Stimulated activated naive CD4-positive, alpha-beta T cell treated with Interleukin-2 at 50 U/mL for 16 hours (primary cell): ENCODE data around the gene FAHD2B.
"Not testable (repeated sequence)": the region's sequence is repeated elsewhere in the genome, so short reads cannot be mapped to it uniquely, and the experiment has no call there.

ENCODE experiments used
- DNase-seq: peaks from one replicate; lab custom pipeline; 2025; lab: John Stamatoyannopoulos, UW

The FAHD2B gene

GRCh38 chr2:97094772-97095611 lies at the start of gene FAHD2B:
TSS of gene FAHD2B (minus strand) at chr2:97094882. CDS start at chr2:97091706, 3,176 bp downstream.
- DNase-seq = peak; percentile 79

DNA sequence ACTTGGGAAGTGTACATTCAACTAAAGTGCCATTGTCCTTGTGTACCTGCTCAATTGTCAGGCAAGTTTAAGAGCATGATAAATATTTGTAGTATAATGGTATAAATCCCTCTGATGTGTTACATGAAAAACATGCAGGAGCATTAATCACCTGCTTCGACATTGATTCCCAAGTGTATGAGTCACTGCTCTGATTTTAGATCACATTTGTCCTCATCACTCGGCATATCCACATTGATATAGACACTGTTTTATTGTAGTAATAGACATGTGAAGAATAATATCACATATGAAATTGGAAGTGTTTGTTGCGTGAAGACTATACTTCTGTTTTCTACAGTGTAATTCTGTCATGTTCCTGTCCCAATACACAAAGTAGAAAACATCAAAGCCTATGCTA lies 49.3 kb upstream of the FAHD2B start:
- DNase-seq = not testable (repeated sequence)

GRCh38 chr2:97129090-97129489 lies 34.4 kb upstream of the FAHD2B start:
- not testable (repeated sequence) for DNase-seq

GRCh38 chr2:97113882-97114255 lies 19.2 kb upstream of the FAHD2B start:
- not testable (repeated sequence) for DNase-seq

GRCh38 chr2:97113050-97113881 lies 18.6 kb upstream of the FAHD2B start, which contains the start of gene ANKRD36:
TSS of gene ANKRD36 (plus strand) at chr2:97113153. CDS start at chr2:97113740, 587 bp downstream.
- not testable (repeated sequence) for DNase-seq

GRCh38 chr2:97112320-97113049 lies 17.8 kb upstream of the FAHD2B start:
- DNase-seq = not testable (repeated sequence)

DNA sequence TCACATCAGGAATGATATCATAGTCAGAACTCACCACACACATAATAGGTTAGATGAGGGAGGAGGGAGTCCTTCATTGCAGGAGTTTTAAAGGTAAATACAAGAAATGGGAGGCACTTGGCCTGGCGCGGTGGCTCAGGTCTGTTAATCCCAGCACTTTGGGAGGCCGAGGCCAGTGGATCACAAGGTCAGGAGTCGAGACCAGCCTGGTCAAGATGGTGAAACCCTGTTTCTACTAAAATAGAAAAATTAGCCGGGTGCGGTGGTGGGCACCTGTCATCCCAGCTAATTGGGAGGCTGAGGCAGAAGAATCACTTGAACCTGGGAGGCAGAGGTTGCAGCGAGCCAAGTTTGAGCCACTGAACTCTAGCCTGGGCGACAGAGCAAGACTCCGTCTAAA lies 16.6 kb upstream of the FAHD2B start:
- DNase-seq = not testable (repeated sequence)

DNA sequence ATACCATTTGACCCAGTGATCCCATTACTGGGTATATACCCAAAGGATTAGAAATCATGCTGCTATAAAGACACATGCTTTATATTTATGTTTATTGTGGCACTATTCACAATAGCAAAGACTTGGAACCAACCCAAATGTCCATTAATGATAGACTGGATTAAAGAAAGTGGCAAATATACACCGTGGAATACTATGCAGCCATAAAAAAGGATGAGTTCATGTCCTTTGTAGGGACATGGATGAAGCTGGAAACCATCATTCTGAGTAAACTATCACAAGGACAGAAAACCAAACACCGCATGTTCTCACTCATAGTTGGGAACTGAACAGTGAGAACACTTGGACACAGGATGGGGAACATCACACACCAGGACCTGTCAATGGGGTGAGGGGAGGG lies 12.2 kb upstream of the FAHD2B start:
- not testable (repeated sequence) for DNase-seq

- DNase-seq = not testable (repeated sequence)
These were observed 4.2 kb upstream of the FAHD2B start for GRCh38 chr2:97098786-97099372.

DNA sequence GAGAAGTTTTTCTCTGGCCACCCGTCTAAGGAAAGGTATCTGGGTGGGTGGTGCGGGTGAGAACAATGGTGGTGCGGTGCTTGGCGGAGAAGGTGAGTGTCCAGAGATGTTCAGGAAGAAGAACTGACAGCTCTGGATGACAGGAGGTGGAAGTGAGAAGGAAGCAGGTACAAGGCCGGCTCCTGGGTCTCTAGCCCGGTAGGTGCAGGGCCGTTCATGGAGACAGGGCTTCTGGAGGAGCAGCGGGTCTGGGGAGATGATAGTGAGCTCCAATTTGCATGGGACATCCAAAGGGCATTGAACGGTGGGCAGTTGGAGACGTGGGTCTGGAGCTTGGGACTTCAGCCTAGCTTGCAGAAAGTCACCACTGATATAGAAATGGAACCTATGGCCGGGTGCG lies 979 bp upstream of the FAHD2B start:
- DNase-seq = no peak

DNA sequence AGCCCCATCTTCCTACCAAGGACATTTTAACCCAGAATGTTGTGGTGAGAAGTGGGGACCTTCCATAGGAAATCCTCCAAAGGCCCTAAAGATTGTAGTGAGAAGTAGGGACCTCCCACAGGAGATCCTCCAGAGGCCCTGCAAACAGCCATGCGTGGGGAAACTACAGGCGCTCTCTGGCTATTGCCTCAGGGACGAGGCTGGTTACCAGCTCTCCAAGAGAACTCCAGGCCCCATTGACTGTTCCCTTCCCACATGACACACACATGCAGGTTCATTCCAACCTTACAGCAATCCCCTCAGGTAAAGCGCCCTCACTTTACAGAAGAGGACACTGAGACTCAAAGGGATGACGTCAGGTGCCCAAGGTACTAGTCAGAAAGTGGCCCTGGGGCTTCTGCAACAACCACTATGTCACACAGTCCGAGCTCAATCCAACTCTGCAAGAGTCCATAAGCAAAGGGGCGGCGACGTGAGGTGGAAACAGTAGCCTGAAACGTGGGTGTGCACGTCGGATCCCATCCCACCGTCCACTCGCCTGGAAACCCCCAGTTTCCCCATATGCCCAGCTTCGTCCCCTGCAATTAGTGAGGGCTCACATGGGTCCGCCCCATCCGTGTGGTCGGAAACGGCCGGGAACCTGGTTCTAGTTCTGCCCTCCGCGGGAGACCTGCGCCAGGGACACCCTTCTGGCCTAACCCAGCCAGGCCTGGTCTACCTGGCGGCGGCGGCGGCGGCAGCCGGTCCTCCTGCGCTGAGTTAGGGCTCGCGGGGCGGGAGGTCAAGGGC lies 505 bp downstream of the FAHD2B start:
- not testable (repeated sequence) for DNase-seq

- DNase-seq = not testable (repeated sequence)
These were observed 1.7 kb downstream of the FAHD2B start for GRCh38 chr2:97092946-97093345.

- DNase-seq = not testable (repeated sequence)
These were observed 6.0 kb downstream of the FAHD2B start for GRCh38 chr2:97088706-97089105.

GRCh38 chr2:97085093-97085492 lies 9.6 kb downstream of the FAHD2B start:
- not testable (repeated sequence) for DNase-seq

DNA sequence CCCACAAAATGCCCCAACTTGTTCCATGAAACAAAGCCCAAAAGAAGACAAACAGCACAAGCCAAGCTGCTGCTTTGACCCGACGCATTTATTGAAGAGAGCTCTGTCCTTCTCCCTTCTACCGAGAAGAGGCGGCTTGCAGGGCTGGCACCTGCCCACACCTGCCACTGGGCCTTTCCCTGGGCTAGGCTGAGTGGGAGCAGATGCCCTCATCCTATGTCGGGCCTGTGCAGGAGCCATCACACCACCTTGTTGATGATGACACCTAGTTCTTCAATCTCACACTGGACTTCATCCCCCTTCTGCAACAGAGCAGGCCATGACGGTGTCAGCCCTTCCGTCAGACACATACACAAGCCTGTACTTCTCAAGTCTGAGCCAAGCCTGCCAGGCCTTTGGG lies 11.2 kb downstream of the FAHD2B start:
- DNase-seq = not testable (repeated sequence)

- not testable (repeated sequence) for DNase-seq
These were observed 12.5 kb downstream of the FAHD2B start for GRCh38 chr2:97082206-97082605.

GRCh38 chr2:97080855-97081254 lies 13.8 kb downstream of the FAHD2B start:
- DNase-seq = not testable (repeated sequence)

DNA sequence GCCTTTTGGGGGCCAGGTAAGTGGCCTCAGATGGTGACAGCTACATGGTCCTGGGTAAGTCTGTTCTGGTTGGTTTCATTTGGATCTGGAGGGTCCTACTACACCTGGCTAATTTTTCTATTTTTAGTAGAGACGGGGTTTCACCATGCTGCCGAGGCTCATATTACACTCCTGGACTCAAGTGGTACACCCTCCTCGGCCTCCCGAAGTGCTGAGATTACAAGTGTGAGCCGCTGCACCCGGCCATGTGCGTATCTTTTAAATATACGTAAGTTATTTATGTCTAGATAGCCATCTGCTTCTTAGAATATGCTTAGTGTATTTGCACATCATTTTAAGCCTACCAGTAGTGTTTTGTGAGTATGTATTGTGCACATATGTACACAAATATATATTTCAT lies 17.5 kb downstream of the FAHD2B start:
- DNase-seq = not testable (repeated sequence)

- not testable (repeated sequence) for DNase-seq
These were observed 23.8 kb downstream of the FAHD2B start for GRCh38 chr2:97070915-97071314.

DNA sequence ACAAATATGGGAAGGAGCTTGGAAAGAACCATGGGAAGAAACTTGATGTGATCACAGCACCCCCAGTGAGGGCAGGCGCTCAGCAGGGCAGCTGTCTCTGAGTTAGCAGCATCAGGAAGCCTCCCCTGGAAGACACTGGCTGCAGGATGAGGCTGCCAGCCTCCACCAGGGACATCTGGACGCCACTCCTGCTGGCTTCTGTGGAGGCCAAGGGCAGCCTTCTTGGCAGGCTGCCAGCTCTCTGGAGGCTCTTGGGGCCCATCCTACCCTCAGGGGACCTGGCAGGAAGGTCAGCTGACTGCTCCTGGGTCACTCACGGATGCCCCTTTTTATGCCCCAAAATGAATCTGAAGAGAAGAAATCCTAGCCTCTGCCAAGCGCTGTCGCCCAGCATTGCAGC lies 26.0 kb downstream of the FAHD2B start:
- not testable (repeated sequence) for DNase-seq

GRCh38 chr2:97068074-97068473 lies 26.6 kb downstream of the FAHD2B start:
- DNase-seq = no peak
